GM18867 (cell line): ENCODE measurements around the gene ALPL.

Experiments
- ATAC-seq: cut with Tn5 transposase; IDR thresholded peaks from one replicate; pipeline ENCODE4 v1.9.1; 2021; ENCODE audit warnings: mild to moderate bottlenecking, moderate library complexity; ENCODE audit not compliant: unreplicated experiment

ALPL gene

GRCh38 chr1:21614419-21615115 lies 105.3 kb downstream of the ALPL start:
- no peak for ATAC-seq

GRCh38 chr1:21616372-21616771 lies 107.1 kb downstream of the ALPL start:
- no peak for ATAC-seq

- ATAC-seq = no peak
Observed at GRCh38 chr1:21617126-21617738, 108.0 kb downstream of the ALPL start.

GRCh38 chr1:21618059-21618458 lies 108.8 kb downstream of the ALPL start:
- no peak for ATAC-seq

- ATAC-seq = no peak
Observed at GRCh38 chr1:21618561-21619374, 109.5 kb downstream of the ALPL start.

- ATAC-seq = no peak
Observed at GRCh38 chr1:21619375-21619947, 110.2 kb downstream of the ALPL start.

GRCh38 chr1:21620011-21620410 lies 110.8 kb downstream of the ALPL start:
- ATAC-seq = no peak

GRCh38 chr1:21620496-21620895 lies 111.3 kb downstream of the ALPL start:
- no peak for ATAC-seq

GRCh38 chr1:21621051-21621450 lies 111.8 kb downstream of the ALPL start:
- no peak for ATAC-seq

- ATAC-seq = no peak
Observed at GRCh38 chr1:21621761-21622436, 112.7 kb downstream of the ALPL start.

GRCh38 chr1:21622466-21623315 lies 113.5 kb downstream of the ALPL start:
- no peak for ATAC-seq

GRCh38 chr1:21623410-21623961 lies 114.3 kb downstream of the ALPL start:
- no peak for ATAC-seq

- ATAC-seq = no peak
Observed at GRCh38 chr1:21624571-21625389, 115.6 kb downstream of the ALPL start.

GRCh38 chr1:21625390-21626190 lies 116.4 kb downstream of the ALPL start:
- no peak for ATAC-seq

GRCh38 chr1:21626921-21627339 lies 117.7 kb downstream of the ALPL start:
- no peak for ATAC-seq
